ENCODE data around the gene ZNF77. TPM values are rescaled to one million over a fixed set of nuclear protein-coding genes. Genes with fewer than 3 reads are reported as not detected.
A peak's percentile ranks its signal among the peaks of the same experiment; 100 is the strongest.

ZNF77 gene
- polyA plus RNA-seq, 3 donors, result 0.30 to 2.7 (median 1.0) TPM

- no peak for TF ChIP-seq CTCF (IDR thresholded peaks at IDR 0.05)
- peaks cover 0 to 4% (median 2%) of the 10 kb centered on the region in 7 donors for H3K9me3 Mint-ChIP-seq
- Histone ChIP-seq H3K27me3 (ENCODE audit: control insufficient read depth in 2 of 2, insufficient read depth in 2 of 2, low read length in 2 of 2) (no peaks in the 10 kb centered on the region), H2AFZ (ENCODE audit: insufficient read depth, low read depth, low read length, poor library complexity, severe bottlenecking) (peak overlapping the region; percentile 85), H3K4me1 (ENCODE audit: control insufficient read depth in 1 of 2, insufficient read depth in 2 of 2, low read length in 2 of 2) (peaks cover 16 to 19% of the 10 kb centered on the region in 2 donors), H3K4me3 (replicated peaks in 1 of 3; ENCODE audit: low read depth in 2 of 3, low read length in 3 of 3) (peak overlapping the region; percentile 55 to 90 (median 62)), H3K9ac (ENCODE audit: insufficient read depth, low read length, poor library complexity, severe bottlenecking) (peak overlapping the region; percentile 77), H3K79me2 (ENCODE audit: insufficient read depth, low read length) (peaks cover 16% of the 10 kb centered on the region), H3K9me3 (replicated peaks in 1 of 2; ENCODE audit: control insufficient read depth in 1 of 2, insufficient read depth in 1 of 2, low read length in 2 of 2) (no peaks in the 10 kb centered on the region), H4K20me1 (ENCODE audit: insufficient read depth, low read length) (no peaks in the 10 kb centered on the region), H3K36me3 (replicated peaks in 1 of 2; ENCODE audit: control insufficient read depth in 1 of 2, insufficient read depth in 2 of 2, low read length in 2 of 2) (no peaks in the 10 kb centered on the region), H3K4me2 (replicated peaks; ENCODE audit: extremely low read depth, low read length, poor library complexity, severe bottlenecking) (peak overlapping the region; percentile 82), H3K27ac (ENCODE audit: low read depth in 1 of 2, low read length in 2 of 2) (peak overlapping the region; percentile 90 to 94)
- peaks cover 2 to 3% of the 10 kb centered on the region in 2 donors for H3K36me3 Mint-ChIP-seq
- H3K4me1 Mint-ChIP-seq, result peaks cover 14% of the 10 kb centered on the region
- intact Hi-C loops (cut with micrococcal nuclease), result loop anchor here in 1 of 2 donors (1.0 to 10.0 kb wide), 2 partner anchors 154 to 235 kb away; partner anchors contain the start of gene NCLN
- WGBS (ENCODE audit: insufficient coverage), result 0% methylated on average over 31 of the region's 53 CpGs
- H3K4me3 Mint-ChIP-seq, result peak overlapping the region; percentile 95 to 97
- peaks cover 0 to 5% (median 0%) of the 10 kb centered on the region in 3 donors for H3K27me3 Mint-ChIP-seq (ENCODE audit: low read depth in 3 of 3)
- peak overlapping the region; percentile 97 to 99 (median 99) for H3K27ac Mint-ChIP-seq
- DNase-seq, result peak; percentile 99
Observed at GRCh38 chr19:2950286-2951124, 5.7 kb upstream of the ZNF77 start.

- peaks cover 18% of the 10 kb centered on the region for H3K4me1 Mint-ChIP-seq
- H4K20me1 ChIP-seq (ENCODE audit: insufficient read depth, low read length), result no peaks in the 10 kb centered on the region
- H3K27me3 ChIP-seq (ENCODE audit: control insufficient read depth in 2 of 2, insufficient read depth in 2 of 2, low read length in 2 of 2), result no peaks in the 10 kb centered on the region
- no peaks in the 10 kb centered on the region for H3K9me3 ChIP-seq (replicated peaks in 1 of 2; ENCODE audit: control insufficient read depth in 1 of 2, insufficient read depth in 1 of 2, low read length in 2 of 2)
- H3K4me3 ChIP-seq (replicated peaks in 1 of 3; ENCODE audit: low read depth in 2 of 3, low read length in 3 of 3), result peak overlapping the region; percentile 55 to 90 (median 62)
- peaks cover 21 to 25% of the 10 kb centered on the region in 2 donors for H3K4me1 ChIP-seq (ENCODE audit: control insufficient read depth in 1 of 2, insufficient read depth in 2 of 2, low read length in 2 of 2)
- H3K27ac Mint-ChIP-seq, result peak overlapping the region; percentile 97 to 99 (median 99)
- peak overlapping the region; percentile 77 for H3K9ac ChIP-seq (ENCODE audit: insufficient read depth, low read length, poor library complexity, severe bottlenecking)
- peak overlapping the region; percentile 82 for H3K4me2 ChIP-seq (replicated peaks; ENCODE audit: extremely low read depth, low read length, poor library complexity, severe bottlenecking)
- H3K9me3 Mint-ChIP-seq, result peaks cover 0 to 9% (median 3%) of the 10 kb centered on the region in 7 donors
- intact Hi-C loops (cut with micrococcal nuclease), result loop anchor here in 1 of 2 donors (1.0 to 10.0 kb wide), 3 partner anchors 108 to 235 kb away; partner anchors contain the start of genes NCLN and ZNF555
- peaks cover 16% of the 10 kb centered on the region for H3K79me2 ChIP-seq (ENCODE audit: insufficient read depth, low read length)
- peak overlapping the region; percentile 95 to 97 for H3K4me3 Mint-ChIP-seq
- H3K27me3 Mint-ChIP-seq (ENCODE audit: low read depth in 3 of 3), result peaks cover 0 to 6% (median 0%) of the 10 kb centered on the region in 3 donors
- no peak for TF ChIP-seq CTCF (IDR thresholded peaks at IDR 0.05)
- peak overlapping the region; percentile 90 to 94 for H3K27ac ChIP-seq (ENCODE audit: low read depth in 1 of 2, low read length in 2 of 2)
- H3K36me3 ChIP-seq (replicated peaks in 1 of 2; ENCODE audit: control insufficient read depth in 1 of 2, insufficient read depth in 2 of 2, low read length in 2 of 2), result no peaks in the 10 kb centered on the region
- H2AFZ ChIP-seq (ENCODE audit: insufficient read depth, low read depth, low read length, poor library complexity, severe bottlenecking), result peak overlapping the region; percentile 85
- DNase-seq, result peak in 2 of 3 donors; percentile 15 to 29
- H3K36me3 Mint-ChIP-seq, result peaks cover 2 to 3% of the 10 kb centered on the region in 2 donors
- WGBS (ENCODE audit: insufficient coverage), result 1% methylated on average over 9 of the region's 11 CpGs
Observed at GRCh38 chr19:2949939-2950285, 5.1 kb upstream of the ZNF77 start.

Measured in CD14-positive monocyte (primary cell).